ENCODE measurements around the gene NDUFS6.

The NDUFS6 gene

DNA sequence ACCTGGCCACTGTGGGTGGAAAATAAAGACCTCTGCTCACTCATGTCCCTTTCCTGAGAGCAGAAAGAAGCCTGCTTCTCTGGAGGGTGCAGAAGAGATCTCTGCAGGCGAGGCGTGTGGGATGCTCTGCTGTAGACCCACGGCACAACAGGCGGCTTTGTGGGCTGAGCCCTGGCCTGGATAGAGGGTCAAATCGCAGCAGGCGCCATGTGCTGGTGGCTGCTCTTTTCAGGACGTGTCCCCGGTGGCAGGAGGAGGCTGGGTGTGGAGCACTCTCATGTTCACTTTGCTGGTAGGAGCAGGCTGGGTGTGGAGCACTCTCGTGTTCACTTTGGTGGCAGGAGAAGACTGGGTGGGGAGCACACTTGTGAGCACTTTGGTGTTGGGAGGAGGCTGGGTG lies 46.4 kb downstream of the NDUFS6 start:
- no peak for TF ChIP-seq BACH2 (CRISPR knock-in tag; IDR thresholded peaks at IDR 0.05; ENCODE audit: borderline replicate concordance)
- no peak for TF ChIP-seq RARB (CRISPR knock-in tag; IDR thresholded peaks at IDR 0.05)
- TF ChIP-seq SNAI2 (CRISPR knock-in tag; IDR thresholded peaks at IDR 0.05), result no peak
- TF ChIP-seq GLIS3 (CRISPR knock-in tag; IDR thresholded peaks at IDR 0.05), result no peak
- no peak for TF ChIP-seq CSDC2 (CRISPR knock-in tag; IDR thresholded peaks at IDR 0.05)
- TF ChIP-seq ZFP3 (CRISPR knock-in tag; IDR thresholded peaks at IDR 0.05), result no peak
- TF ChIP-seq PPARA (CRISPR knock-in tag; IDR thresholded peaks at IDR 0.05; ENCODE audit: borderline replicate concordance), result no peak
- TF ChIP-seq OSR1 (CRISPR knock-in tag; IDR thresholded peaks at IDR 0.05), result no peak
- TF ChIP-seq, protein P1, sequence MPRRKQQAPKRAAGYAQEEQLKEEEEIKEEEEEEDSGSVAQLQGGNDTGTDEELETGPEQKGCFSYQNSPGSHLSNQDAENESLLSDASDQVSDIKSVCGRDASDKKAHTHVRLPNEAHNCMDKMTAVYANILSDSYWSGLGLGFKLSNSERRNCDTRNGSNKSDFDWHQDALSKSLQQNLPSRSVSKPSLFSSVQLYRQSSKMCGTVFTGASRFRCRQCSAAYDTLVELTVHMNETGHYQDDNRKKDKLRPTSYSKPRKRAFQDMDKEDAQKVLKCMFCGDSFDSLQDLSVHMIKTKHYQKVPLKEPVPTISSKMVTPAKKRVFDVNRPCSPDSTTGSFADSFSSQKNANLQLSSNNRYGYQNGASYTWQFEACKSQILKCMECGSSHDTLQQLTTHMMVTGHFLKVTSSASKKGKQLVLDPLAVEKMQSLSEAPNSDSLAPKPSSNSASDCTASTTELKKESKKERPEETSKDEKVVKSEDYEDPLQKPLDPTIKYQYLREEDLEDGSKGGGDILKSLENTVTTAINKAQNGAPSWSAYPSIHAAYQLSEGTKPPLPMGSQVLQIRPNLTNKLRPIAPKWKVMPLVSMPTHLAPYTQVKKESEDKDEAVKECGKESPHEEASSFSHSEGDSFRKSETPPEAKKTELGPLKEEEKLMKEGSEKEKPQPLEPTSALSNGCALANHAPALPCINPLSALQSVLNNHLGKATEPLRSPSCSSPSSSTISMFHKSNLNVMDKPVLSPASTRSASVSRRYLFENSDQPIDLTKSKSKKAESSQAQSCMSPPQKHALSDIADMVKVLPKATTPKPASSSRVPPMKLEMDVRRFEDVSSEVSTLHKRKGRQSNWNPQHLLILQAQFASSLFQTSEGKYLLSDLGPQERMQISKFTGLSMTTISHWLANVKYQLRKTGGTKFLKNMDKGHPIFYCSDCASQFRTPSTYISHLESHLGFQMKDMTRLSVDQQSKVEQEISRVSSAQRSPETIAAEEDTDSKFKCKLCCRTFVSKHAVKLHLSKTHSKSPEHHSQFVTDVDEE (CRISPR knock-in tag; IDR thresholded peaks at IDR 0.05), result no peak
- TF ChIP-seq TCF4 (CRISPR knock-in tag; IDR thresholded peaks at IDR 0.05; ENCODE audit: borderline replicate concordance), result no peak
- no peak for TF ChIP-seq CSRNP3 (CRISPR knock-in tag; IDR thresholded peaks at IDR 0.05)
- no peak for TF ChIP-seq ZNF8 (CRISPR knock-in tag; IDR thresholded peaks at IDR 0.05)
- no peak for TF ChIP-seq ZFP30 (CRISPR knock-in tag; IDR thresholded peaks at IDR 0.05)
- TF ChIP-seq ISL1 (CRISPR knock-in tag; IDR thresholded peaks at IDR 0.05), result no peak
- TF ChIP-seq ZC3H10 (CRISPR knock-in tag; IDR thresholded peaks at IDR 0.05), result no peak
- no peak for TF ChIP-seq ZNF70 (CRISPR knock-in tag; IDR thresholded peaks at IDR 0.05)
- no peak for TF ChIP-seq TOX (CRISPR knock-in tag; IDR thresholded peaks at IDR 0.05; ENCODE audit: borderline replicate concordance)
- TF ChIP-seq ARNTL (CRISPR knock-in tag; IDR thresholded peaks at IDR 0.05; ENCODE audit: borderline replicate concordance, low read depth), result no peak
- no peak for ATAC-seq

- no peak for ATAC-seq
- TF ChIP-seq ZFP30 (CRISPR knock-in tag; IDR thresholded peaks at IDR 0.05) (no peak), ARNTL (CRISPR knock-in tag; IDR thresholded peaks at IDR 0.05; ENCODE audit: borderline replicate concordance, low read depth) (no peak), ISL1 (CRISPR knock-in tag; IDR thresholded peaks at IDR 0.05) (no peak), ESRRG (CRISPR knock-in tag; IDR thresholded peaks at IDR 0.05) (no peak), SNAI2 (CRISPR knock-in tag; IDR thresholded peaks at IDR 0.05) (no peak)
These were observed 49.3 kb downstream of the NDUFS6 start for GRCh38 chr5:1850324-1851154.

DNA sequence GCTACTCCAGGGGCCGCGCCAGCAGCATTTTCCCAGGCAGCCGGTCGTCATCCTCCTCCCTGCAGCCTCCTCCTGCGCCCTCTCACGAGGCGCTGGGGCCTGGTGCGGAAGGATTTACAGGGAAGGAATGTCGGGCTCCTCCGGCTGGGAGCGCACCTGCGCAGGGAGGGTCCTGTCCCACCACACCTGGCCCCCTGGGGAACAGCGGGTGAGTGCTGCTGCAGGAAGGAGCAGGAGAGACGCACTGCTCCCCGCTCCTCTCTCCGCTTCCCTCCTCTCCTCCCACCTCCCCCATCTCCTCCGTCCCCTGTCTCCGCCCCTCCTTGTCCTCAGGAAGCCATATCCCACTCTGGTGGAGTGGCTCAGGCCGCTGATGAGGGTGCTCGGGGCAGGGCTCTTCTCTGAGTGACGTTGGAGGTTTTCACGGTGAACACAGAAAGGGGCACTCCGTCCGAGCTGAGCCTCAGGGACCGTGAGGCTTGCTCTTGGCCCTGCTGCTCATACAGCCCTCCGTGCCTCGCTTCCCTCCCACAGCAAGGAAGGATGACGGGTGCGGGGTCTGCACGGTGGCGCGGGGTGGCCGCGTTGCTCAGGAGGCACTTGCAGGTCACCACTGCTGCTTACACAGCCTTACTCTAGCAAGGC lies 50.2 kb downstream of the NDUFS6 start:
- no peak for ATAC-seq
- TF ChIP-seq PPARA (CRISPR knock-in tag; IDR thresholded peaks at IDR 0.05; ENCODE audit: borderline replicate concordance), result no peak
- TF ChIP-seq, protein P2, sequence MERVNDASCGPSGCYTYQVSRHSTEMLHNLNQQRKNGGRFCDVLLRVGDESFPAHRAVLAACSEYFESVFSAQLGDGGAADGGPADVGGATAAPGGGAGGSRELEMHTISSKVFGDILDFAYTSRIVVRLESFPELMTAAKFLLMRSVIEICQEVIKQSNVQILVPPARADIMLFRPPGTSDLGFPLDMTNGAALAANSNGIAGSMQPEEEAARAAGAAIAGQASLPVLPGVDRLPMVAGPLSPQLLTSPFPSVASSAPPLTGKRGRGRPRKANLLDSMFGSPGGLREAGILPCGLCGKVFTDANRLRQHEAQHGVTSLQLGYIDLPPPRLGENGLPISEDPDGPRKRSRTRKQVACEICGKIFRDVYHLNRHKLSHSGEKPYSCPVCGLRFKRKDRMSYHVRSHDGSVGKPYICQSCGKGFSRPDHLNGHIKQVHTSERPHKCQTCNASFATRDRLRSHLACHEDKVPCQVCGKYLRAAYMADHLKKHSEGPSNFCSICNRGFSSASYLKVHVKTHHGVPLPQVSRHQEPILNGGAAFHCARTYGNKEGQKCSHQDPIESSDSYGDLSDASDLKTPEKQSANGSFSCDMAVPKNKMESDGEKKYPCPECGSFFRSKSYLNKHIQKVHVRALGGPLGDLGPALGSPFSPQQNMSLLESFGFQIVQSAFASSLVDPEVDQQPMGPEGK (CRISPR knock-in tag; IDR thresholded peaks at IDR 0.05; ENCODE audit: borderline replicate concordance), result no peak
- no peak for TF ChIP-seq ZNF8 (CRISPR knock-in tag; IDR thresholded peaks at IDR 0.05)

DNA sequence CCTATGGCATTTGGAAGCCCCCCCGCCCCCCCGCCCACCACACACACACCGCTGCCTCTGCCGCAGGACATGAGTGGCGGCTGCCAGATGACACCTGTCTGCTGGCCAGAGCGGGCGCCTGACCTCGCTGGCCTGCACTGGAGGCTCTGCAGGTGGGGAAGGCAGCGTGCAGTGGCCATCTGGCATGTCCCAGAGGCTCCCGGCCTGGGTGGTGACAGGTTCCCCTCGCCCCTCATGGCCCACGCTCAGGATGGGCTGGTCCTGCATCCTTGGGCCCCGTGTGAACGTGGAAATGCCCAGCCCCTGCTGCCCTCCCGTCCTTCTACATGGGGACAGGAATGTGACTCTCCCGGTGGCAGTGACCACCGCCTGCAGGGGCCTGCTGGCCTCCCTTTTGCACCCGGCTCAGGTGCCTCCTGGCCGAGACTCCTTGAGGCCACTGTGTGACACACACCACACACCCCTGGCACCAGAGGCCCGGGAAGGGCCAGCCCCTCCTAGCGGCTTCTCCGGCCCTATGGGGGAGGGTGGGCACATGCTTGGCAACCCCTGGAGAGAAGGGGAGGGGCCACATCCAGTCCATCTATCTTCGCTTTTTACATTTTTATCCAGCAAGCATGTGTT lies 51.2 kb downstream of the NDUFS6 start:
- no peak for TF ChIP-seq ZNF70 (CRISPR knock-in tag; IDR thresholded peaks at IDR 0.05)
- TF ChIP-seq, protein P2 (CRISPR knock-in tag; IDR thresholded peaks at IDR 0.05; ENCODE audit: borderline replicate concordance), result no peak
- TF ChIP-seq SNAI2 (CRISPR knock-in tag; IDR thresholded peaks at IDR 0.05), result no peak
- TF ChIP-seq ZNF8 (CRISPR knock-in tag; IDR thresholded peaks at IDR 0.05), result no peak
- TF ChIP-seq ZFP30 (CRISPR knock-in tag; IDR thresholded peaks at IDR 0.05), result no peak
- TF ChIP-seq, protein P3, sequence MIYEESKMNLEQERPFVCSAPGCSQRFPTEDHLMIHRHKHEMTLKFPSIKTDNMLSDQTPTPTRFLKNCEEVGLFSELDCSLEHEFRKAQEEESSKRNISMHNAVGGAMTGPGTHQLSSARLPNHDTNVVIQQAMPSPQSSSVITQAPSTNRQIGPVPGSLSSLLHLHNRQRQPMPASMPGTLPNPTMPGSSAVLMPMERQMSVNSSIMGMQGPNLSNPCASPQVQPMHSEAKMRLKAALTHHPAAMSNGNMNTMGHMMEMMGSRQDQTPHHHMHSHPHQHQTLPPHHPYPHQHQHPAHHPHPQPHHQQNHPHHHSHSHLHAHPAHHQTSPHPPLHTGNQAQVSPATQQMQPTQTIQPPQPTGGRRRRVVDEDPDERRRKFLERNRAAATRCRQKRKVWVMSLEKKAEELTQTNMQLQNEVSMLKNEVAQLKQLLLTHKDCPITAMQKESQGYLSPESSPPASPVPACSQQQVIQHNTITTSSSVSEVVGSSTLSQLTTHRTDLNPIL (CRISPR knock-in tag; IDR thresholded peaks at IDR 0.05; ENCODE audit: low read depth), result no peak
- TF ChIP-seq ARNTL (CRISPR knock-in tag; IDR thresholded peaks at IDR 0.05; ENCODE audit: borderline replicate concordance, low read depth), result no peak
- TF ChIP-seq CSDC2 (CRISPR knock-in tag; IDR thresholded peaks at IDR 0.05), result no peak
- TF ChIP-seq ESRRG (CRISPR knock-in tag; IDR thresholded peaks at IDR 0.05), result no peak
- no peak for TF ChIP-seq ZNF565 (CRISPR knock-in tag; conservative IDR thresholded peaks at IDR 0.05; ENCODE audit: low read depth)
- TF ChIP-seq POU6F1 (CRISPR knock-in tag; IDR thresholded peaks at IDR 0.05; ENCODE audit: borderline replicate concordance, low read depth), result no peak
- no peak for ATAC-seq

Data from SK-N-SH treated with all-trans-retinoic acid at 6 μM for 48 hours (cell line).